ENCODE results near the gene LRRC49. TPM values are rescaled to one million over a fixed set of nuclear protein-coding genes. Genes with fewer than 3 reads are reported as not detected.
"Not testable (repeated sequence)": the region's sequence is repeated elsewhere in the genome, so short reads cannot be mapped to it uniquely, and the experiment has no call there.

The LRRC49 gene
- total RNA-seq, 1 donor from 2014 or later = 18.5 TPM

- no peak for DNase-seq
Observed at GRCh38 chr15:70923311-70924080, 30.9 kb downstream of the LRRC49 start.

DNA sequence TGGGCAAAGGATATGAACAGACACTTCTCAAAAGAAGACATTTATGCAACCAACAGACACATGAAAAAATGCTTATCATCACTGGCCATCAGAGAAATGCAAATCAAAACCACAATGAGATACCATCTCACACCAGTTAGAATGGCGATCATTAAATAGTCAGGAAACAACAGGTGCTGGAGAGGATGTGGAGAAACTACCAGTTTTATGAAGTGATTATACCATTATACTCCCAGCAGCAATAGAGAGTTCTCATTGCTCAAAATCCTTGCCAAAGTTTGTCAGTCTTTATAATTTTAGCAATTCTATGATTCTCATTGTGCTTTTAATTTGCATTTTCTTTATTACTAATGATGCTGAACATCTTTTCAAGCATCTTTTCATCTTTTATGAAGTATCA, 34.3 kb downstream of the LRRC49 start:
- DNase-seq = not testable (repeated sequence)

GRCh38 chr15:70931821-70932220, 39.2 kb downstream of the LRRC49 start:
- no peak for DNase-seq

GRCh38 chr15:70932397-70932796, 39.8 kb downstream of the LRRC49 start:
- no peak for DNase-seq

- no peak for DNase-seq
Observed at GRCh38 chr15:70933411-70933810, 40.8 kb downstream of the LRRC49 start.

DNA sequence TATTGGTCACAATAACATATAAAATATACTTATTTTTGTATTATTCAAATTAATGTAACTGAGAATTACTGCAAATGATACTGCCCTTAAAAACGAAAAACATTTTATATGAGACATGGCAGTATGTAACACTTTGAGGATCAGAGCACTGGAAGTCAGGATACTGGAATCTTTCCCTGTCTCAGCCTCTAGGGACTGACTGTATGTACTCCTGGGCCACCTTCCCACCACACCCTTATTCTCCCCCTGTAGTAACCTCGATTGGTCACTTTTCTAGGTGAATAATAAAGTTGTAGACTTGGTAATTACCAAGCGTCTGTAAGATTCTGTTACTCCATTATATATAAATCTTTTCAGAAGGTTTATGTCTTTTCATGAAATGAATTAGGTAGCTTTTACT, 43.0 kb downstream of the LRRC49 start:
- no peak for DNase-seq

GRCh38 chr15:70936326-70936725, 43.7 kb downstream of the LRRC49 start:
- DNase-seq = peak; percentile 25

- DNase-seq = peak; percentile 21
Observed at GRCh38 chr15:70943285-70943684, 50.7 kb downstream of the LRRC49 start.

GRCh38 chr15:70947351-70948335, 55.0 kb downstream of the LRRC49 start:
- DNase-seq = no peak

DNA sequence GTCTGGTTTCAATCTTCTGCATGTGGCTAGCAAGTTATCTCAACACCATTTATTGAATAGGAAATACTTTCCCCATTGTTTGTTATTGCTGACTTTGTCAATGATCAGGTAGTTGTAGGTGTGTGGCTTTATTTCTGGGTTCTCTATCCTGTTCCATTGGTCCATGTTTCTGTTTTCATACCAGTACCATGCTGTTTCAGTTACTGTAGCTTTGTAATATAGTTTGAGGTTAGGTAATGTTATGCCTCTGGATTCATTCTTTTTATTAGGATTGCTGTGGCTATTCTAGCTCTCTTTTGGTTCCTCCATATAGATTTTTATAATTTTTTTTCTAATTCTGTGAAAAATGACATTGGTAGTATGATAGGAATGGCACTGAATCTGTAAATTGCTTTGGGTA, 58.3 kb downstream of the LRRC49 start:
- DNase-seq = no peak

- DNase-seq = no peak
Observed at GRCh38 chr15:70954171-70954570, 61.5 kb downstream of the LRRC49 start.

- DNase-seq = no peak
Observed at GRCh38 chr15:70954733-70955132, 62.1 kb downstream of the LRRC49 start.

DNA sequence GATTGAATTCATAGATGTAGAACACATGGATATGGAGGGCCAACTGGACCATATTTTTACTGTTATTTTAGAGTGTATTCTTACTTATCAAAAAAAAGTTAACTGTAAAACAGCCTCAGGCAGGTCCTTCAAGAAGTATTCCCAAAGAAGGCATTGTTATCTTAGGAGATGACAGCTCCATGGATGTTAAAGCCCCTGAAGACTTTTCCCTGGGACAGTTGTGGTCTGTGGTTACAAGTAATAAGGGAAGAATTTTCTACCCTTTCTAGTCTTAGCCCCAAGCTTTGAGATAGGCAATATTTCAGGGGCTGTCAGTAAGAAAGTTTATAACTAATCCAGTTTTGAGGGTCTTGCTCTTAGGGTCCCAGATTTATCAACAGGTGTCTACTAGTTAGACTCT, 62.5 kb downstream of the LRRC49 start:
- DNase-seq = no peak

- peak; percentile 9 for DNase-seq
Observed at GRCh38 chr15:70956201-70956995, 63.8 kb downstream of the LRRC49 start.

DNA sequence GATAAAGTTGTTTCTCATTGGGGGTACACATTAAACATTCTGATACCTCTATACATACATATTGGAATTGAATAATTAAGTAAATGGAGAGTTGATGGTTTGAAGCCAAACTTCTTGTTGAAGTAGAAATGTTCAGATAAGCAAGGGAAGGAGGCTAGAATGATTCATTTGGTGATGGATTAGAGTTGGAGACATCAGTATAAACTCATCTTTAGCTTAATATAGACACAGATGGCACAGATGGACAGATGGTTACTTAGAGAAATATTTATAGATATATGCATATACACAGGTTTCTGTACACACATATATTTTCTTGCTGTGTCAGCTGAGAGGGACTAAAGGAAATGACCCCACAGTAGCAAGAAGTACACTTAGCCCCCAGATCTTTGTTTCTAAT, 69.5 kb downstream of the LRRC49 start:
- no peak for DNase-seq

GRCh38 chr15:70963199-70963598, 70.6 kb downstream of the LRRC49 start:
- DNase-seq = no peak

GRCh38 chr15:70964058-70964457, 71.4 kb downstream of the LRRC49 start:
- no peak for DNase-seq

GRCh38 chr15:70964686-70965085, 72.1 kb downstream of the LRRC49 start:
- DNase-seq = no peak

- no peak for DNase-seq
Observed at GRCh38 chr15:70967646-70968045, 75.0 kb downstream of the LRRC49 start.

- peak; percentile 51 for DNase-seq
Observed at GRCh38 chr15:70974004-70974832, 81.6 kb downstream of the LRRC49 start.

DNA sequence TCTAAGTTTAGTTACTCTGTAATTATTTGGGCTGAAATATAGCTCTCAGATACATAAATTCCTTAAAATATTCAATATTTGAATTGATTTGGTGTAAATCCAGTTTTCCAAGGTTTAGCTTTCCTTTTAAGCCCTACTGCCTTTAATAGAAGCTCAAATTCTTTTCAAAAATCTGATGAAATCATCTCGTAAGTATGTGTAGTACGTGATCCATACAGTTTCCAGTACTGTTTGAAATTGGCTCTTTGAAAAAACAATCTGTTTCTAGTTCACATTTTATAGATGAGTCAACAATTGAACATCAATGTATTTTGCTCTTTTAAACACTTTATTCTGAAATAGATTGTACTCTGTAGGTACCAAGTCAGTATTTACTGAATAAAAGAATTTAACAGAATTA, 84.2 kb downstream of the LRRC49 start:
- peak; percentile 19 for DNase-seq

Data from tongue (tissue), 2 donors.